PC-9 (cell line): ENCODE measurements around the gene RCSD1. TPM values are rescaled to one million over a fixed set of nuclear protein-coding genes. Genes with fewer than 3 reads are reported as not detected.

Source experiments
- BruUV-seq: library from RNA; stranded (reverse); fragments of 400-500 nt; replicated peaks from 2 replicates; lab custom pipeline; 2021; lab: Mats Ljungman, UMichigan
- CTCF ChIA-PET: fragments of 300-600 bp; sonication (Branson Sonifier 250); formaldehyde crosslinking; loops from one replicate; lab custom pipeline; 2022; ENCODE audit warnings: antibody characterized with exemption; lab: Charles Lee
- POLR2A ChIA-PET: fragments of 300-600 bp; sonication (Branson Sonifier 250); formaldehyde crosslinking; loops from one replicate; lab custom pipeline; 2022; ENCODE audit warnings: antibody characterized with exemption; ENCODE audit not compliant: unreplicated experiment; lab: Charles Lee
- DNase-seq, 2 experiments: peaks; one replicate each; pipeline versions ENCODE4 v3.0.0 to v3.0.0-alpha.2; 2015 to 2022; ENCODE audit warnings: mixed read lengths in 1 of 2
- H2AFZ ChIP-seq: fragments of 200-600 bp; sonication (generic); 2 replicates; pipeline ENCODE4 v1.8.1; 2017; ENCODE audit warnings: antibody characterized with exemption
- H3F3A ChIP-seq: fragments of 200-600 bp; sonication (generic); 2 replicates; pipeline ENCODE4 v1.8.1; 2017; ENCODE audit warnings: antibody characterized with exemption, mild to moderate bottlenecking, low read depth; ENCODE audit not compliant: insufficient read depth
- H3K27ac ChIP-seq: fragments of 200-600 bp; sonication (generic); 2 replicates; pipeline ENCODE4 v1.6.1; 2016; ENCODE audit warnings: mixed run types
- H3K27me3 ChIP-seq: fragments of 200-600 bp; sonication (generic); 2 replicates; pipeline ENCODE4 v1.6.1; 2016; ENCODE audit warnings: low read depth, mixed run types; ENCODE audit not compliant: insufficient read depth
- H3K36me3 ChIP-seq: fragments of 200-600 bp; sonication (generic); 2 replicates; pipeline ENCODE4 v1.6.1; 2016; ENCODE audit warnings: low read depth, mixed run types
- H3K4me1 ChIP-seq: fragments of 200-600 bp; sonication (generic); replicated peaks from 2 replicates; pipeline ENCODE4 v1.6.1; 2016; ENCODE audit warnings: mixed run types; ENCODE audit not compliant: insufficient read depth
- H3K4me2 ChIP-seq: fragments of 200-600 bp; sonication (generic); 2 replicates; pipeline ENCODE4 v1.6.1; 2017; ENCODE audit warnings: mixed run types
- H3K4me3 ChIP-seq: fragments of 200-600 bp; sonication (generic); 2 replicates; pipeline ENCODE4 v1.6.1; 2016; ENCODE audit warnings: mixed run types
- H3K79me2 ChIP-seq: fragments of 200-600 bp; sonication (generic); 2 replicates; pipeline ENCODE4 v1.6.1; 2017; ENCODE audit warnings: low read depth, mixed run types
- H3K9me2 ChIP-seq: fragments of 200-600 bp; sonication (generic); 2 replicates; pipeline ENCODE4 v1.8.1; 2017; ENCODE audit warnings: mild to moderate bottlenecking; ENCODE audit not compliant: insufficient read depth
- H3K9me3 ChIP-seq: fragments of 200-600 bp; sonication (generic); 2 replicates; pipeline ENCODE4 v1.8.1; 2016; ENCODE audit warnings: low read depth; ENCODE audit not compliant: insufficient read depth
- H4K20me1 ChIP-seq: fragments of 200-600 bp; sonication (generic); 2 replicates; pipeline ENCODE4 v1.8.1; 2017; ENCODE audit not compliant: insufficient read depth
- CTCF ChIP-seq: fragments of 200-600 bp; sonication (generic); conservative IDR thresholded peaks from 2 replicates; pipeline ENCODE4 v1.6.1; 2017; ENCODE audit warnings: mixed run types, antibody characterized with exemption, mild to moderate bottlenecking, moderate library complexity
- EZH2 ChIP-seq: fragments of 200-600 bp; sonication (generic); IDR thresholded peaks from 2 replicates; pipeline ENCODE4 v1.8.0; 2017; ENCODE audit warnings: antibody characterized with exemption, low read depth
- intact Hi-C: fragments of 100-400 bp; cut with micrococcal nuclease; formaldehyde crosslinking; loops from one replicate; pipeline ENCODE4 v1.10.0; 2022; ENCODE audit not compliant: unreplicated experiment
- total RNA-seq: library from RNA; stranded (reverse); gene quantifications from 2 replicates; pipeline ENCODE4 v1.2.3, GENCODE V29; 2021

The RCSD1 gene
- total RNA-seq, 1 experiment from 2014 or later, result not detected

GRCh38 chr1:167667536-167667935, 37.5 kb downstream of the RCSD1 start:
- H2AFZ ChIP-seq, result no peak overlapping the region
- no peak overlapping the region for H3K27ac ChIP-seq
- intact Hi-C loops, result loop anchor here (10.0 kb wide), 1 partner anchor 103 kb away; no protein-coding TSS in a partner anchor
- H3K9me2 ChIP-seq, result no peaks in the 10 kb centered on the region
- H3K36me3 ChIP-seq, result no peaks in the 10 kb centered on the region
- ChIA-PET POLR2A (no interaction called here), CTCF (interaction anchor here (0.6 kb wide), 1 partner anchor 13 kb away, joined by 3 read pairs; no protein-coding TSS in a partner anchor)
- no peak overlapping the region for H3K4me2 ChIP-seq
- no peaks in the 10 kb centered on the region for H3K79me2 ChIP-seq
- no peak for DNase-seq
- no peak overlapping the region for H3K4me3 ChIP-seq
- no TSS peak for BruUV-seq
- H3F3A ChIP-seq, result no peaks in the 10 kb centered on the region
- TF ChIP-seq EZH2 (no peak), CTCF (no peak)
- H3K27me3 ChIP-seq, result no peaks in the 10 kb centered on the region; the same call in 1 of the 2 replicates
- H3K4me1 ChIP-seq, result peaks cover 18% of the 10 kb centered on the region; the same call in 1 of the 2 replicates
- H4K20me1 ChIP-seq, result no peaks in the 10 kb centered on the region
- H3K9me3 ChIP-seq, result no peaks in the 10 kb centered on the region

GRCh38 chr1:167668108-167668507, 38.1 kb downstream of the RCSD1 start:
- Histone ChIP-seq H3K79me2 (no peaks in the 10 kb centered on the region), H3K27me3 (peaks cover 2% of the 10 kb centered on the region; the same call in 1 of the 2 replicates), H3K9me2 (no peaks in the 10 kb centered on the region), H2AFZ (no peak overlapping the region), H3K36me3 (no peaks in the 10 kb centered on the region), H3K4me3 (no peak overlapping the region), H3K27ac (no peak overlapping the region), H3K4me2 (no peak overlapping the region), H4K20me1 (no peaks in the 10 kb centered on the region), H3K9me3 (no peaks in the 10 kb centered on the region), H3K4me1 (peaks cover 16% of the 10 kb centered on the region; the same call in 1 of the 2 replicates), H3F3A (no peaks in the 10 kb centered on the region)
- no TSS peak for BruUV-seq
- CTCF ChIA-PET, result interaction anchor here (0.6 kb wide), 1 partner anchor 12 kb away, joined by 3 read pairs; no protein-coding TSS in a partner anchor
- intact Hi-C loops, result loop anchor here (10.0 kb wide), 1 partner anchor 103 kb away; no protein-coding TSS in a partner anchor
- DNase-seq, result no peak
- POLR2A ChIA-PET, result no interaction called here
- no peak for TF ChIP-seq EZH2
- no peak for TF ChIP-seq CTCF

- DNase-seq, result no peak
- POLR2A ChIA-PET, result no interaction called here
- TF ChIP-seq CTCF (no peak), EZH2 (no peak)
- Histone ChIP-seq H3K36me3 (no peaks in the 10 kb centered on the region), H3K4me1 (0 out of 2 replicates have a peak, but pooled peaks cover 9% of the 10 kb centered on the region), H3K4me3 (no peak overlapping the region), H3K9me2 (no peaks in the 10 kb centered on the region), H3F3A (no peaks in the 10 kb centered on the region), H2AFZ (no peak overlapping the region), H3K79me2 (no peaks in the 10 kb centered on the region), H3K4me2 (no peak overlapping the region), H3K9me3 (no peaks in the 10 kb centered on the region), H3K27ac (no peak overlapping the region), H4K20me1 (no peaks in the 10 kb centered on the region), H3K27me3 (peaks cover 9% of the 10 kb centered on the region; the same call in 1 of the 2 replicates)
- no TSS peak for BruUV-seq
- intact Hi-C loops, result loop anchor here (10.0 kb wide), 1 partner anchor 105 kb away; no protein-coding TSS in a partner anchor
- CTCF ChIA-PET, result no interaction called here
These were observed 39.4 kb downstream of the RCSD1 start for GRCh38 chr1:167669209-167670124.
